Right lobe of liver (tissue), 6 donors: ENCODE data around the gene TRPC3. TPM values are rescaled to one million over a fixed set of nuclear protein-coding genes. Genes with fewer than 3 reads are reported as not detected.

Experiments used
- ATAC-seq, 4 donors: fragments of 200-7000 bp; cut with Tn5 transposase; one replicate each; pipeline ENCODE4 v1.9.1; 2020; ENCODE audit warnings: mild to moderate bottlenecking in 4 of 4, moderate library complexity in 4 of 4
- DNase-seq, 3 donors: peaks; one replicate each; pipeline ENCODE4 v3.0.0-alpha.2; 2020
- H3K27ac ChIP-seq, 3 donors: fragments of 200-600 bp; one replicate each; pipeline ENCODE4 v1.8.0; 2022
- H3K27me3 ChIP-seq, 2 donors: fragments of 200-600 bp; one replicate each; pipeline ENCODE4 v1.8.0; 2022
- H3K36me3 ChIP-seq, 4 donors: fragments of 200-600 bp; sonication (generic) in 1 of 4; one replicate each; pipeline versions ENCODE4 v1.5.1 to v1.8.0; 2017 to 2022; ENCODE audit warnings: control low read depth in 1 of 4
- H3K4me1 ChIP-seq, 4 donors: fragments of 200-600 bp; sonication (generic) in 1 of 4; one replicate each; pipeline versions ENCODE4 v1.5.1 to v1.8.0; 2017 to 2022; ENCODE audit warnings: control low read depth in 1 of 4
- H3K4me3 ChIP-seq, 3 donors: fragments of 200-600 bp; one replicate each; pipeline ENCODE4 v1.8.0; 2022
- H3K9me3 ChIP-seq, 4 donors: fragments of 200-600 bp; sonication (generic) in 1 of 4; one replicate each; pipeline versions ENCODE4 v1.5.1 to v1.8.0; 2017 to 2022; ENCODE audit warnings: control low read depth in 1 of 4
- POLR2A ChIP-seq: fragments of 450-650 bp; IDR thresholded peaks from one replicate; pipeline ENCODE4 v1.6.1; 2017; ENCODE audit warnings: antibody characterized with exemption, mild to moderate bottlenecking
- WGBS: methylation state at CpG from one replicate; pipeline ENCODE4 v1.1.6; 2018; ENCODE audit warnings: low coverage, low lambda C conversion rate; ENCODE audit not compliant: insufficient coverage; ENCODE audit errors: missing lambda C conversion rate; 5-methylcytosine and 5-hydroxymethylcytosine counted together
- intact Hi-C, 2 donors: fragments of 100-400 bp; cut with DNase I; formaldehyde crosslinking; loops; one replicate each; pipeline versions ENCODE4 v1.11.2 to v1.14.1; 2022
- total RNA-seq, 6 experiments: library from RNA; depleted of rRNA in 2 of 6; stranded (reverse); fragments of >200 nt in 2 of 6; fragmentation: NEBNext Ultra II Directional in 3 of 6; extraction: Animal tissue kit (Norgen Biotek cat#: 25700) in 3 of 6; gene quantifications; one replicate each; pipeline versions ENCODE4 v1.1.0 to v1.2.4, GENCODE V29; 2016 to 2023
- TF ChIP-seq, protein P1 (sequence below), 4 donors: fragments of 200-600 bp in 3 of 4; fragments of 450-650 bp in 1 of 4; IDR thresholded peaks; one replicate each; pipeline versions ENCODE4 v1.5.1 to v1.8.0; 2016 to 2022; ENCODE audit warnings: antibody characterized with exemption in 4 of 4, mild to moderate bottlenecking in 2 of 4
- donor health status: DM: no; HTN: yes; CAD: no.
- donor health status: DM: no; HTN: no; CAD: no.
- donor health status: DM: no; HTN: no; CAD: no.
- donor health status: DM: no; HTN: yes; CAD: no.
- donor health status: DM: no; HTN: yes; CAD: no.

TRPC3 gene
- total RNA-seq, 6 experiments from 2014 or later = 0.09 to 0.10 TPM; not detected in 4

DNA sequence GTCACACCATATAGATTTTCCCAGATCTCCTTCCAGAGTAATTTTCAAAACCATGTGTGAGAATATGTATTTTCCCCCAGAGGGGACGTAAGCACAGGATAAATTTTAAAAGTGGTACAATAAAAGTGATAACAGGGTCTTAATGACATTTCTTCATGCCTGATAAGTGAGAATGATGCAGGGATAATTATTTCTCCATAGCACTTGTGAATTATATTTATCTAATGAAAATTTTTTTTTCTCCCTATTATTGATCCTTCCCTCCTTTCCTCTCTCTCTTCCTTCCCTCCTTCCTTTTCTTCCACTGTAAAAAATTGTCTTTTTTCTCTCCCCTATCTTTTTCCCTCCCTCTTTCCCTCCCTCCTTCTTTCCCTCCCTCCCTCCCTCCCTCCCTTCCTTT is 17.0 kb upstream of the TRPC3 start:
- no peak overlapping the region for H3K4me3 ChIP-seq
- DNase-seq (no peak), ATAC-seq (no peak)
- H3K36me3 ChIP-seq = no peaks in the 10 kb centered on the region
- intact Hi-C loops = no loop called here
- peaks cover 2 to 7% of the 10 kb centered on the region in 2 donors for H3K27me3 ChIP-seq
- no peaks in the 10 kb centered on the region for H3K9me3 ChIP-seq
- H3K4me1 ChIP-seq = no peaks in the 10 kb centered on the region
- no peak overlapping the region for H3K27ac ChIP-seq
- 59% methylated on average over 1 of the region's 1 CpG for WGBS
- TF ChIP-seq, protein P1, sequence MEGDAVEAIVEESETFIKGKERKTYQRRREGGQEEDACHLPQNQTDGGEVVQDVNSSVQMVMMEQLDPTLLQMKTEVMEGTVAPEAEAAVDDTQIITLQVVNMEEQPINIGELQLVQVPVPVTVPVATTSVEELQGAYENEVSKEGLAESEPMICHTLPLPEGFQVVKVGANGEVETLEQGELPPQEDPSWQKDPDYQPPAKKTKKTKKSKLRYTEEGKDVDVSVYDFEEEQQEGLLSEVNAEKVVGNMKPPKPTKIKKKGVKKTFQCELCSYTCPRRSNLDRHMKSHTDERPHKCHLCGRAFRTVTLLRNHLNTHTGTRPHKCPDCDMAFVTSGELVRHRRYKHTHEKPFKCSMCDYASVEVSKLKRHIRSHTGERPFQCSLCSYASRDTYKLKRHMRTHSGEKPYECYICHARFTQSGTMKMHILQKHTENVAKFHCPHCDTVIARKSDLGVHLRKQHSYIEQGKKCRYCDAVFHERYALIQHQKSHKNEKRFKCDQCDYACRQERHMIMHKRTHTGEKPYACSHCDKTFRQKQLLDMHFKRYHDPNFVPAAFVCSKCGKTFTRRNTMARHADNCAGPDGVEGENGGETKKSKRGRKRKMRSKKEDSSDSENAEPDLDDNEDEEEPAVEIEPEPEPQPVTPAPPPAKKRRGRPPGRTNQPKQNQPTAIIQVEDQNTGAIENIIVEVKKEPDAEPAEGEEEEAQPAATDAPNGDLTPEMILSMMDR (IDR thresholded peaks at IDR 0.05) = no peak
- TF ChIP-seq POLR2A = no peak

- Histone ChIP-seq H3K27ac (no peak overlapping the region), H3K36me3 (no peaks in the 10 kb centered on the region), H3K27me3 (peaks cover 0 to 7% of the 10 kb centered on the region in 2 donors), H3K4me3 (no peak overlapping the region), H3K9me3 (no peaks in the 10 kb centered on the region), H3K4me1 (no peaks in the 10 kb centered on the region)
- DNase-seq (no peak), ATAC-seq (no peak)
- intact Hi-C loops = no loop called here
- 86% methylated on average over 1 of the region's 1 CpG for WGBS
- TF ChIP-seq, protein P1 (IDR thresholded peaks at IDR 0.05) = no peak
- TF ChIP-seq POLR2A = no peak
These were observed 13.1 kb upstream of the TRPC3 start for GRCh38 chr4:121964958-121965357.

GRCh38 chr4:121960818-121961217 is 9.0 kb upstream of the TRPC3 start:
- intact Hi-C loops = no loop called here
- 47% methylated on average over 1 of the region's 1 CpG for WGBS
- ATAC-seq = no peak

GRCh38 chr4:121958777-121959176 is 6.9 kb upstream of the TRPC3 start:
- no peak for TF ChIP-seq POLR2A
- TF ChIP-seq, protein P1 (IDR thresholded peaks at IDR 0.05) = no peak
- Histone ChIP-seq H3K4me3 (no peak overlapping the region), H3K36me3 (no peaks in the 10 kb centered on the region), H3K9me3 (no peaks in the 10 kb centered on the region), H3K27me3 (no peaks in the 10 kb centered on the region), H3K27ac (no peak overlapping the region), H3K4me1 (no peaks in the 10 kb centered on the region)
- ATAC-seq = no peak
- no peak for DNase-seq
- intact Hi-C loops = no loop called here
- WGBS = 38% methylated on average over 2 of the region's 2 CpGs

More at GRCh38 chr4:121960818-121961217, 9.0 kb upstream of the TRPC3 start:
- Histone ChIP-seq H3K27me3 (no peaks in the 10 kb centered on the region), H3K4me3 (no peak overlapping the region), H3K27ac (no peak overlapping the region), H3K4me1 (no peaks in the 10 kb centered on the region), H3K36me3 (no peaks in the 10 kb centered on the region), H3K9me3 (no peaks in the 10 kb centered on the region)
- TF ChIP-seq POLR2A = no peak
- TF ChIP-seq, protein P1 (IDR thresholded peaks at IDR 0.05) = no peak
- DNase-seq = no peak

GRCh38 chr4:121957266-121957665 is 5.4 kb upstream of the TRPC3 start:
- no peaks in the 10 kb centered on the region for H3K36me3 ChIP-seq
- DNase-seq (no peak), ATAC-seq (no peak)
- no peak for TF ChIP-seq POLR2A
- H3K9me3 ChIP-seq = no peaks in the 10 kb centered on the region
- H3K27ac ChIP-seq = no peak overlapping the region
- no peaks in the 10 kb centered on the region for H3K27me3 ChIP-seq
- intact Hi-C loops = no loop called here
- WGBS = no CpG with 5 or more reads among the region's 3 CpGs
- H3K4me1 ChIP-seq = no peaks in the 10 kb centered on the region
- H3K4me3 ChIP-seq = no peak overlapping the region
